ENCODE measurements around the gene FAM222B.
A peak's percentile ranks its signal among the peaks of the same experiment; 100 is the strongest.

The FAM222B gene

DNA sequence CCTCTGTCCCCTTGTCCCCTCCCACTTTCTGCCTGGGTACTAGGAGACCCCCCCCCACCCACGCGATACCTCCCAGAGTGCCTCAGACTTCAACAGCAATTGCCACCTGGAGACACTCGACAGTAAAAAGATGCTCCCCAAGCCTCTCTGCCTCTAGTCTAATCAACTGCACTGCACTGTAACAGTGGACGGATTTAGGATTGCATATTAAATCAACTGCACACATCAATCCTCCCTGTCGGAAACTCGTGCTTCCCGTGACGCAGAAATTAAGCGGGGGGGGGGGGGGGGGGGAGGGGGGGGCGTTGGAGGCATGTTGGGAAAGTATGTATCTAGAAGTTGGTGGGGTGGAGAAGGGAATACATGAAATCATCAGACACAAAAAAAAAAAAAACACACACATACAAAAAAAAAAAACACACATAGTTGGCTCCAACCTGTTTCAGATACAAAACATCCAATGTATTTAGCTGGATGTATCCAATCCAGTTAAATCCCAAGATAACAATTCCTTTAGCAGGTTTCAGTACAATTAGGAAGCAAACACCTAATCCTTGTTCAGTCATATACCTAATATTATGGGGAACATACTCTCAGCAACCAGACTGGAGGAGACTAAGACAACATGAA lies 29.7 kb downstream of the FAM222B start:
- Histone ChIP-seq H3K27ac (ENCODE audit: low read depth, low read length) (peak overlapping the region; percentile 76), H3K4me3 (ENCODE audit: low read length) (peak overlapping the region; percentile 63), H4K8ac (ENCODE audit: low read depth, low read length) (no peak overlapping the region), H2BK15ac (replicated peaks; ENCODE audit: low read depth) (no peak overlapping the region), H3K4ac (ENCODE audit: low read depth, low read length) (peak overlapping the region; percentile 44), H3K79me1 (ENCODE audit: low read length) (peaks cover 4% of the 10 kb centered on the region), H4K5ac (ENCODE audit: low read length) (no peak overlapping the region), H3K79me2 (ENCODE audit: control insufficient read depth, insufficient read depth, low read length) (peaks cover 18% of the 10 kb centered on the region), H3K4me1 (ENCODE audit: control insufficient read depth, low read depth, low read length) (peaks cover 4% of the 10 kb centered on the region), H2BK120ac (ENCODE audit: low read depth, low read length) (no peak overlapping the region), H3K23ac (ENCODE audit: low read length) (no peak overlapping the region), H2AK5ac (ENCODE audit: low read length) (no peak overlapping the region), H3K4me2 (ENCODE audit: low read length) (peak overlapping the region; percentile 5), H2BK5ac (ENCODE audit: low read length) (no peak overlapping the region), H3K36me3 (ENCODE audit: control insufficient read depth, insufficient read depth, low read length) (no peaks in the 10 kb centered on the region), H3K27me3 (ENCODE audit: insufficient read depth, low read length, poor library complexity) (no peaks in the 10 kb centered on the region), H3K56ac (ENCODE audit: low read length) (peak overlapping the region; percentile 97), H3K18ac (ENCODE audit: low read length) (peak overlapping the region; percentile 15), H3K9ac (ENCODE audit: low read length) (peak overlapping the region; percentile 82)
- DNase-seq: no peak
- WGBS (ENCODE audit: extremely low coverage, insufficient coverage, low lambda C conversion rate): no CpG with 5 or more reads among the region's 10 CpGs

- no CpG with 5 or more reads among the region's 47 CpGs for WGBS (ENCODE audit: extremely low coverage, insufficient coverage, low lambda C conversion rate)
- H2BK15ac ChIP-seq (replicated peaks; ENCODE audit: low read depth): no peak overlapping the region
- H3K4ac ChIP-seq (ENCODE audit: low read depth, low read length): no peak overlapping the region
- peak overlapping the region; percentile 97 for H3K56ac ChIP-seq (ENCODE audit: low read length)
- H3K27ac ChIP-seq (ENCODE audit: low read depth, low read length): peak overlapping the region; percentile 87
- peak; percentile 99 for DNase-seq
- no peak overlapping the region for H2AK5ac ChIP-seq (ENCODE audit: low read length)
- peaks cover 4% of the 10 kb centered on the region for H3K4me1 ChIP-seq (ENCODE audit: control insufficient read depth, low read depth, low read length)
- H2BK120ac ChIP-seq (ENCODE audit: low read depth, low read length): no peak overlapping the region
- no peak overlapping the region for H4K8ac ChIP-seq (ENCODE audit: low read depth, low read length)
- H3K4me3 ChIP-seq (ENCODE audit: low read length): peak overlapping the region; percentile 63
- H3K18ac ChIP-seq (ENCODE audit: low read length): peak overlapping the region; percentile 81
- H3K23ac ChIP-seq (ENCODE audit: low read length): no peak overlapping the region
- H3K9ac ChIP-seq (ENCODE audit: low read length): peak overlapping the region; percentile 84
- peaks cover 4% of the 10 kb centered on the region for H3K79me1 ChIP-seq (ENCODE audit: low read length)
- H4K5ac ChIP-seq (ENCODE audit: low read length): no peak overlapping the region
- H3K79me2 ChIP-seq (ENCODE audit: control insufficient read depth, insufficient read depth, low read length): peaks cover 23% of the 10 kb centered on the region
- H2BK5ac ChIP-seq (ENCODE audit: low read length): peak overlapping the region; percentile 71
- H3K36me3 ChIP-seq (ENCODE audit: control insufficient read depth, insufficient read depth, low read length): no peaks in the 10 kb centered on the region
- no peaks in the 10 kb centered on the region for H3K27me3 ChIP-seq (ENCODE audit: insufficient read depth, low read length, poor library complexity)
- peak overlapping the region; percentile 66 for H3K4me2 ChIP-seq (ENCODE audit: low read length)
Observed at GRCh38 chr17:28812091-28812747, 30.4 kb downstream of the FAM222B start.

- WGBS (ENCODE audit: extremely low coverage, insufficient coverage, low lambda C conversion rate): no CpG with 5 or more reads among the region's 6 CpGs
- H4K5ac ChIP-seq (ENCODE audit: low read length): no peak overlapping the region
Observed at GRCh38 chr17:28811651-28812090, 30.9 kb downstream of the FAM222B start.

GRCh38 chr17:28810437-28810836 lies 32.2 kb downstream of the FAM222B start:
- no CpG with 5 or more reads among the region's 1 CpG for WGBS (ENCODE audit: extremely low coverage, insufficient coverage, low lambda C conversion rate)

More at GRCh38 chr17:28811651-28812090, 30.9 kb downstream of the FAM222B start:
- Histone ChIP-seq H2BK5ac (ENCODE audit: low read length) (peak overlapping the region; percentile 28), H3K79me1 (ENCODE audit: low read length) (peaks cover 4% of the 10 kb centered on the region), H2BK15ac (replicated peaks; ENCODE audit: low read depth) (no peak overlapping the region), H3K27me3 (ENCODE audit: insufficient read depth, low read length, poor library complexity) (no peaks in the 10 kb centered on the region), H2AK5ac (ENCODE audit: low read length) (no peak overlapping the region), H3K4me3 (ENCODE audit: low read length) (peak overlapping the region; percentile 53), H3K56ac (ENCODE audit: low read length) (peak overlapping the region; percentile 90), H3K79me2 (ENCODE audit: control insufficient read depth, insufficient read depth, low read length) (peaks cover 25% of the 10 kb centered on the region), H2BK120ac (ENCODE audit: low read depth, low read length) (no peak overlapping the region), H3K9ac (ENCODE audit: low read length) (peak overlapping the region; percentile 84), H3K4me2 (ENCODE audit: low read length) (peak overlapping the region; percentile 66), H3K4ac (ENCODE audit: low read depth, low read length) (no peak overlapping the region), H3K18ac (ENCODE audit: low read length) (peak overlapping the region; percentile 81), H3K23ac (ENCODE audit: low read length) (no peak overlapping the region), H4K8ac (ENCODE audit: low read depth, low read length) (no peak overlapping the region), H3K36me3 (ENCODE audit: control insufficient read depth, insufficient read depth, low read length) (no peaks in the 10 kb centered on the region), H3K27ac (ENCODE audit: low read depth, low read length) (peak overlapping the region; percentile 87), H3K4me1 (ENCODE audit: control insufficient read depth, low read depth, low read length) (peaks cover 4% of the 10 kb centered on the region)
- DNase-seq: peak; percentile 63

DNA sequence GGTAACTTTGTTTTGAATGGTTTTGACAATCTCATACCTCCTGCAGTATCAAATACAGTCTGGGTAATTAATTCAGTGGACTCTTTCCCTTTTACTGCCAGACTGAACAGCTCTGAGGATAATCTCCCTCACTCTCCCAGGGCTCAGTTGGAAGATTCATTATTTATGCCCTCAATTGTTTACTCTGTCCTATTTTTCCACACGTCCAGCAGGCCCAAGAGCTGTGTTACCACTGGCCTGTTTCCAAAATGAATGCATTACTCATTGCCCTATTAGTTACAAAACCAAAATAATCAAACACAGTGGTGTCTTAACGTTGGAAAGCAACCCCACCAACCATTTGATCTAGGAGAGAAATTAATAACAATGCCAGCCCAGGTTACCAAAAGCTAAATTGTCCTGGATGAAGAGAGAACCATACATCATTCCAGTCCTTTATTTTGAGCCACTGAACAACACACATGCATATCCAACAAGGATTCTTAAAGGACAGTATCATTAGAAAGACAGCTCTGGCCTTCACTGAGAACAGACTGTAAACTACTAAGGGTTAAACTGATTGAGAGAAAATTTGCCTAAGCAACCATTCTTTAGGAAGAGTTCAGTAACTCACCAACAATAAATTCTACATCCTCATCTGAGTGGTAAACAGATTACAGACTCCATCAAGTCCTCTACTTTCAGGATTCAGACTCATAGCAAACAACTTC lies 34.5 kb downstream of the FAM222B start:
- Histone ChIP-seq H3K4me2 (ENCODE audit: low read length) (no peak overlapping the region), H3K36me3 (ENCODE audit: control insufficient read depth, insufficient read depth, low read length) (no peaks in the 10 kb centered on the region), H4K5ac (ENCODE audit: low read length) (no peak overlapping the region), H3K79me1 (ENCODE audit: low read length) (peaks cover 4% of the 10 kb centered on the region), H3K56ac (ENCODE audit: low read length) (peak overlapping the region; percentile 65), H3K18ac (ENCODE audit: low read length) (no peak overlapping the region), H3K4me1 (ENCODE audit: control insufficient read depth, low read depth, low read length) (peaks cover 4% of the 10 kb centered on the region), H2AK5ac (ENCODE audit: low read length) (peak overlapping the region; percentile 39), H3K27me3 (ENCODE audit: insufficient read depth, low read length, poor library complexity) (no peaks in the 10 kb centered on the region), H3K27ac (ENCODE audit: low read depth, low read length) (peak overlapping the region; percentile 79), H3K23ac (ENCODE audit: low read length) (no peak overlapping the region), H2BK120ac (ENCODE audit: low read depth, low read length) (no peak overlapping the region), H3K9ac (ENCODE audit: low read length) (peak overlapping the region; percentile 53), H2BK15ac (replicated peaks; ENCODE audit: low read depth) (no peak overlapping the region), H3K4ac (ENCODE audit: low read depth, low read length) (no peak overlapping the region), H4K8ac (ENCODE audit: low read depth, low read length) (no peak overlapping the region), H2BK5ac (ENCODE audit: low read length) (no peak overlapping the region), H3K4me3 (ENCODE audit: low read length) (no peak overlapping the region), H3K79me2 (ENCODE audit: control insufficient read depth, insufficient read depth, low read length) (peaks cover 40% of the 10 kb centered on the region)
- DNase-seq: no peak
- no CpG with 5 or more reads among the region's 2 CpGs for WGBS (ENCODE audit: extremely low coverage, insufficient coverage, low lambda C conversion rate)

More at GRCh38 chr17:28810437-28810836, 32.2 kb downstream of the FAM222B start:
- H4K5ac ChIP-seq (ENCODE audit: low read length): no peak overlapping the region
- H3K4me1 ChIP-seq (ENCODE audit: control insufficient read depth, low read depth, low read length): peaks cover 4% of the 10 kb centered on the region
- H3K18ac ChIP-seq (ENCODE audit: low read length): no peak overlapping the region
- no peaks in the 10 kb centered on the region for H3K36me3 ChIP-seq (ENCODE audit: control insufficient read depth, insufficient read depth, low read length)
- DNase-seq: no peak
- no peak overlapping the region for H3K23ac ChIP-seq (ENCODE audit: low read length)
- peaks cover 4% of the 10 kb centered on the region for H3K79me1 ChIP-seq (ENCODE audit: low read length)
- H2BK120ac ChIP-seq (ENCODE audit: low read depth, low read length): no peak overlapping the region
- no peak overlapping the region for H3K4me3 ChIP-seq (ENCODE audit: low read length)
- no peak overlapping the region for H4K8ac ChIP-seq (ENCODE audit: low read depth, low read length)
- H2AK5ac ChIP-seq (ENCODE audit: low read length): no peak overlapping the region
- no peaks in the 10 kb centered on the region for H3K27me3 ChIP-seq (ENCODE audit: insufficient read depth, low read length, poor library complexity)
- H2BK5ac ChIP-seq (ENCODE audit: low read length): no peak overlapping the region
- no peak overlapping the region for H3K4me2 ChIP-seq (ENCODE audit: low read length)
- no peak overlapping the region for H3K56ac ChIP-seq (ENCODE audit: low read length)
- H3K9ac ChIP-seq (ENCODE audit: low read length): no peak overlapping the region
- H2BK15ac ChIP-seq (replicated peaks; ENCODE audit: low read depth): no peak overlapping the region
- H3K4ac ChIP-seq (ENCODE audit: low read depth, low read length): no peak overlapping the region
- H3K27ac ChIP-seq (ENCODE audit: low read depth, low read length): no peak overlapping the region
- H3K79me2 ChIP-seq (ENCODE audit: control insufficient read depth, insufficient read depth, low read length): peaks cover 31% of the 10 kb centered on the region
